Measurements from ENCODE around the gene CALML4. TPM values are rescaled to one million over a fixed set of nuclear protein-coding genes. Genes with fewer than 3 reads are reported as not detected.
A peak's percentile ranks its signal among the peaks of the same experiment; 100 is the strongest.

Gene CALML4
- total RNA-seq, 1 experiment from 2014 or later = 3.3 TPM

DNA sequence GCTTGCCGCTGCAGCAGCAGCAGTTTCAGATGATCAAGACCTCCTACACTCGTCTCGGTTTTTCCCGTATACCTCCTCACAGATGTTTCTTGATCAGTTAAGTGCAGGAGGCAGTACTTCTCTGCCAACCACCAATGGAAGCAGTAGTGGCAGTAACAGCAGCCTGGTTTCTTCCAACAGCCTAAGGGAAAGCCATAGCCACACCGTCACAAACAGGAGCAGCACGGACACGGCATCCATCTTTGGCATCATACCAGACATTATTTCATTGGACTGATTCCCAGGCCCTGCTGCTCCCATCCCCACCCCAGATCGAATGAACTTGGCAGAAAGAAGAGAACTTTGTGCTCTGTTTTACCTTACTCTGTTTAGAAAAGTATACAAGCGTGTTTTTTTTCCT is 17.6 kb downstream of the CALML4 start:
- CTCF ChIA-PET = no interaction called here
- intact Hi-C loops (cut with micrococcal nuclease) = no loop called here
- H3K36me3 Mint-ChIP-seq (ENCODE audit: insufficient read depth, unreplicated experiment) = peaks cover 98% of the 10 kb centered on the region
- peak overlapping the region; percentile 58 for H3K4me3 Mint-ChIP-seq (ENCODE audit: unreplicated experiment)
- H3K4me1 Mint-ChIP-seq (ENCODE audit: insufficient read depth, unreplicated experiment) = peaks cover 29% of the 10 kb centered on the region
- peak; percentile 88 for DNase-seq (ENCODE audit: unreplicated experiment)
- peak overlapping the region; percentile 55 for H3K27ac Mint-ChIP-seq (ENCODE audit: low read depth, unreplicated experiment)
- H3K9me3 Mint-ChIP-seq (ENCODE audit: unreplicated experiment) = no peaks in the 10 kb centered on the region
- no TSS peak for BruUV-seq (replicated peaks)
- POLR2A ChIA-PET = no interaction called here
- no peaks in the 10 kb centered on the region for H3K27me3 Mint-ChIP-seq (ENCODE audit: insufficient read depth, unreplicated experiment)
- TF ChIP-seq CTCF (IDR thresholded peaks at IDR 0.05; ENCODE audit: unreplicated experiment) = no peak

GRCh38 chr15:68186671-68187397 is 18.3 kb downstream of the CALML4 start:
- H3K4me1 Mint-ChIP-seq (ENCODE audit: insufficient read depth, unreplicated experiment) = peaks cover 29% of the 10 kb centered on the region
- H3K4me3 Mint-ChIP-seq (ENCODE audit: unreplicated experiment) = no peak overlapping the region
- no peaks in the 10 kb centered on the region for H3K27me3 Mint-ChIP-seq (ENCODE audit: insufficient read depth, unreplicated experiment)
- H3K9me3 Mint-ChIP-seq (ENCODE audit: unreplicated experiment) = no peaks in the 10 kb centered on the region
- H3K27ac Mint-ChIP-seq (ENCODE audit: low read depth, unreplicated experiment) = peak overlapping the region; percentile 55
- BruUV-seq (replicated peaks) = no TSS peak
- CTCF ChIA-PET = interaction anchor here (1.3 kb wide), 1 partner anchor 32 kb away, joined by 3 read pairs; no protein-coding TSS in a partner anchor
- POLR2A ChIA-PET = interaction anchor here (0.8 kb wide), 1 partner anchor 333 kb away, joined by 3 read pairs; no protein-coding TSS in a partner anchor
- intact Hi-C loops (cut with micrococcal nuclease) = no loop called here
- peak; percentile 59 for DNase-seq (ENCODE audit: unreplicated experiment)
- no peak for TF ChIP-seq CTCF (IDR thresholded peaks at IDR 0.05; ENCODE audit: unreplicated experiment)
- H3K36me3 Mint-ChIP-seq (ENCODE audit: insufficient read depth, unreplicated experiment) = peaks cover 95% of the 10 kb centered on the region

- peaks cover 29% of the 10 kb centered on the region for H3K4me1 Mint-ChIP-seq (ENCODE audit: insufficient read depth, unreplicated experiment)
- H3K36me3 Mint-ChIP-seq (ENCODE audit: insufficient read depth, unreplicated experiment) = peaks cover 94% of the 10 kb centered on the region
- H3K27me3 Mint-ChIP-seq (ENCODE audit: insufficient read depth, unreplicated experiment) = no peaks in the 10 kb centered on the region
- POLR2A ChIA-PET = interaction anchor here (0.6 to 1.8 kb wide), 6 partner anchors 8 to 44 kb away, joined by 3 to 9 read pairs (median 4); no protein-coding TSS in a partner anchor
- H3K4me3 Mint-ChIP-seq (ENCODE audit: unreplicated experiment) = no peak overlapping the region
- H3K27ac Mint-ChIP-seq (ENCODE audit: low read depth, unreplicated experiment) = no peak overlapping the region
- intact Hi-C loops (cut with micrococcal nuclease) = no loop called here
- no peak for TF ChIP-seq CTCF (IDR thresholded peaks at IDR 0.05; ENCODE audit: unreplicated experiment)
- CTCF ChIA-PET = interaction anchor here (0.8 to 1.3 kb wide), 3 partner anchors 26 to 321 kb away, joined by 3 read pairs; no protein-coding TSS in a partner anchor
- no peaks in the 10 kb centered on the region for H3K9me3 Mint-ChIP-seq (ENCODE audit: unreplicated experiment)
- no TSS peak for BruUV-seq (replicated peaks)
- no peak for DNase-seq (ENCODE audit: unreplicated experiment)
Observed at GRCh38 chr15:68184616-68185480, 20.3 kb downstream of the CALML4 start.

Measured in MCF 10A (cell line).